ENCODE measurements around the gene ZNF554. TPM values are rescaled to one million over a fixed set of nuclear protein-coding genes. Genes with fewer than 3 reads are reported as not detected.

Gene ZNF554
- total and polyA plus RNA-seq, 2 donors (not counting 3 experiments of a cell fraction or from before 2014, with no cell fraction given): 1.2 to 1.6 TPM

GRCh38 chr19:2856457-2857050, 36.9 kb downstream of the ZNF554 start:
- no peaks in the 10 kb centered on the region for H3K79me2 ChIP-seq (ENCODE audit: control insufficient read depth, insufficient read depth, low read length)
- dilution Hi-C loops (cut with MboI; ENCODE audit: extremely low pct_ligation_motif_present, low sequenced_read_pairs) (no loop called here), intact Hi-C loops (cut with micrococcal nuclease) (no loop called here)
- no TSS peak for BruUV-seq (replicated peaks)
- TF ChIP-seq POLR2AphosphoS5 (IDR thresholded peaks at IDR 0.05; ENCODE audit: insufficient read depth, low read depth, low read length) (no peak), MAX (IDR thresholded peaks at IDR 0.05; ENCODE audit: insufficient read depth, insufficient read length) (no peak)
- H3K9me3 ChIP-seq (replicated peaks; ENCODE audit: control insufficient read depth, insufficient read depth, low read length): peaks cover 23% of the 10 kb centered on the region
- H3K27me3 ChIP-seq (ENCODE audit: control insufficient read depth in 2 of 2, insufficient read depth in 2 of 2, low read length in 2 of 2): no peaks in the 10 kb centered on the region
- no peak overlapping the region for H3K9ac ChIP-seq (replicated peaks; ENCODE audit: extremely low read depth, insufficient read depth, low read length)
- H3K4me2 ChIP-seq (ENCODE audit: insufficient read depth, low read length): no peak overlapping the region
- no peaks in the 10 kb centered on the region for H3K9me1 ChIP-seq (replicated peaks; ENCODE audit: control insufficient read depth, extremely low read depth, insufficient read depth, low read length)
- no peak overlapping the region for H3K4me3 ChIP-seq (replicated peaks in 1 of 3; ENCODE audit: insufficient read depth in 1 of 3, low read depth in 1 of 3, low read length in 3 of 3)
- POLR2A ChIA-PET: no interaction called here
- no peak for FAIRE-seq
- CTCF ChIA-PET: no interaction called here
- no peak overlapping the region for H3K27ac ChIP-seq (ENCODE audit: insufficient read depth, low read depth, low read length)
- H4K20me1 ChIP-seq (replicated peaks; ENCODE audit: control insufficient read depth, extremely low read depth, insufficient read depth, low read length): no peaks in the 10 kb centered on the region
- H3K36me3 ChIP-seq (ENCODE audit: control insufficient read depth in 2 of 2, extremely low read depth in 1 of 2, insufficient read depth in 2 of 2, low read length in 2 of 2): peaks cover 14 to 19% of the 10 kb centered on the region in 2 experiments
- H2AFZ ChIP-seq (ENCODE audit: low read depth, low read length): no peak overlapping the region
- DNase-seq (ENCODE audit: low read depth, low spot score): no peak
- H3K4me1 ChIP-seq (ENCODE audit: control insufficient read depth, extremely low read depth, insufficient read depth, low read length): no peaks in the 10 kb centered on the region

- H3K79me2 ChIP-seq (ENCODE audit: control insufficient read depth, insufficient read depth, low read length): no peaks in the 10 kb centered on the region
- FAIRE-seq (no peak), DNase-seq (ENCODE audit: low read depth, low spot score) (no peak)
- no peaks in the 10 kb centered on the region for H3K27me3 ChIP-seq (ENCODE audit: control insufficient read depth in 2 of 2, insufficient read depth in 2 of 2, low read length in 2 of 2)
- H3K4me2 ChIP-seq (ENCODE audit: insufficient read depth, low read length): no peak overlapping the region
- CTCF ChIA-PET: no interaction called here
- intact Hi-C loops (cut with micrococcal nuclease): no loop called here
- POLR2A ChIA-PET: no interaction called here
- H3K27ac ChIP-seq (ENCODE audit: insufficient read depth, low read depth, low read length): no peak overlapping the region
- H4K20me1 ChIP-seq (replicated peaks; ENCODE audit: control insufficient read depth, extremely low read depth, insufficient read depth, low read length): no peaks in the 10 kb centered on the region
- no peak for TF ChIP-seq CTCF (IDR thresholded peaks at IDR 0.05; ENCODE audit: extremely low read depth in 1 of 2, insufficient read depth in 1 of 2, low read depth in 1 of 2, low read length in 2 of 2)
- no peak for TF ChIP-seq JUN (IDR thresholded peaks at IDR 0.05; ENCODE audit: borderline replicate concordance, insufficient read depth, insufficient read length, low read depth)
- no peak for TF ChIP-seq EZH2 (IDR thresholded peaks at IDR 0.05; ENCODE audit: borderline replicate concordance, low read depth, low read length, severe bottlenecking)
- no peak for TF ChIP-seq POLR2A (IDR thresholded peaks at IDR 0.05; ENCODE audit: low read depth, low read length)
- no peak for TF ChIP-seq POLR2AphosphoS5 (IDR thresholded peaks at IDR 0.05; ENCODE audit: insufficient read depth, low read depth, low read length)
- TF ChIP-seq MYC (IDR thresholded peaks at IDR 0.05; ENCODE audit: low read depth, low read length): no peak
- TF ChIP-seq MAX (IDR thresholded peaks at IDR 0.05; ENCODE audit: insufficient read depth, insufficient read length): no peak
- TF ChIP-seq FOS (IDR thresholded peaks at IDR 0.05; ENCODE audit: borderline replicate concordance, insufficient read depth, low read length): no peak
- no peak for TF ChIP-seq GATA2 (IDR thresholded peaks at IDR 0.05; ENCODE audit: insufficient read depth, insufficient read length, low read depth, low read length)
- H2AFZ ChIP-seq (ENCODE audit: low read depth, low read length): no peak overlapping the region
- dilution Hi-C loops (cut with MboI; ENCODE audit: extremely low pct_ligation_motif_present, low sequenced_read_pairs): no loop called here
- peaks cover 8% of the 10 kb centered on the region for H3K9me3 ChIP-seq (replicated peaks; ENCODE audit: control insufficient read depth, insufficient read depth, low read length)
- H3K36me3 ChIP-seq (ENCODE audit: control insufficient read depth in 2 of 2, extremely low read depth in 1 of 2, insufficient read depth in 2 of 2, low read length in 2 of 2): peaks cover 0 to 2% of the 10 kb centered on the region in 2 experiments
- no peaks in the 10 kb centered on the region for H3K9me1 ChIP-seq (replicated peaks; ENCODE audit: control insufficient read depth, extremely low read depth, insufficient read depth, low read length)
- H3K4me3 ChIP-seq (replicated peaks in 1 of 3; ENCODE audit: insufficient read depth in 1 of 3, low read depth in 1 of 3, low read length in 3 of 3): no peak overlapping the region
- no TSS peak for BruUV-seq (replicated peaks)
- no peak overlapping the region for H3K9ac ChIP-seq (replicated peaks; ENCODE audit: extremely low read depth, insufficient read depth, low read length)
- no peaks in the 10 kb centered on the region for H3K4me1 ChIP-seq (ENCODE audit: control insufficient read depth, extremely low read depth, insufficient read depth, low read length)
Observed at GRCh38 chr19:2858864-2859263, 39.2 kb downstream of the ZNF554 start.

Measured in endothelial cell of umbilical vein (primary cell).